Nephron (organoid): ENCODE results near the gene CMTM7.

Experiments
- H3K27ac Mint-ChIP-seq, 3 experiments: 2 replicates each; pipeline ENCODE4 v1.8.0; 2020; ENCODE audit warnings: mixed read lengths in 3 of 3, mild to moderate bottlenecking in 2 of 3, moderate library complexity in 1 of 3
- H3K27me3 Mint-ChIP-seq: 2 replicates; pipeline ENCODE4 v1.8.0; 2021; ENCODE audit warnings: low read depth, mild to moderate bottlenecking, moderate library complexity, mixed read lengths
- H3K36me3 Mint-ChIP-seq: 2 replicates; pipeline ENCODE4 v1.8.0; 2020; ENCODE audit warnings: low read depth, mixed read lengths
- H3K4me1 Mint-ChIP-seq: 2 replicates; pipeline ENCODE4 v1.8.0; 2020; ENCODE audit warnings: mixed read lengths
- H3K4me3 Mint-ChIP-seq, 3 experiments: 2 replicates each; pipeline ENCODE4 v1.8.0; 2020; ENCODE audit warnings: mild to moderate bottlenecking in 3 of 3, mixed read lengths in 3 of 3, moderate library complexity in 2 of 3
- H3K9me3 Mint-ChIP-seq: 2 replicates; pipeline ENCODE4 v1.8.0; 2020; ENCODE audit warnings: mixed read lengths
- TF ChIP-seq, protein P1 (sequence below), 3 experiments: fragments of 200-600 bp; sonication (generic); IDR thresholded peaks; one replicate each; pipeline ENCODE4 v1.5.0; 2021; ENCODE audit warnings: antibody characterized with exemption in 3 of 3; ENCODE audit not compliant: unreplicated experiment in 3 of 3

The CMTM7 gene

DNA sequence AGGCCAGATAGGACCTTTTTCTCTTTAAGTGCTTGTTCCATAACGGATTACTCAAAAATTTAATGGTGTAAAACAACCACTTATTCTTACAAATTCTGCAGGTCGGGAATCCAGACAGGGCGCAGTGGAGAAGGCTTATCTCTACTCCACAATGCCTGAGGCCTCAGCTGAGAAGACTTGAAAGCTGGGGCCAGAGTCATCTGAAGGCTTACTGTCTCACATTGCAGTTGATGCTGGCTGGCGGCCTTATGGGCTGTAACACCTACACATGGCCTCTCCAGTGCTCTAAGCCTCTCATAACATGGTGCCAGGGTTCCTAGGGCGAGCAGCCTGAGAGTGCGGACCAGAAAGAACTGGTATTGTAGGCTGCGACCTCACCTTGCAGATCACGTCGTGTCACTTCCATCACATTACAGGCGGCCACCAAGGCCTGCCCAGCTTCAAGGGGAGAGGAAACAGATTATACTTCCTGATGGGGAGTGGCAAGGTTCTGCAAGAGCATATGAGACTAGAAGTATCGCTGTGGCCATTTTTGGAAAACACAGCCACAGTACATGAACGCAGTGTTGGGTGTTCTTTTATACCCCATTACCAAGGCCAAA, 32.4 kb downstream of the CMTM7 start:
- H3K4me3 Mint-ChIP-seq, result no peak overlapping the region
- TF ChIP-seq, protein P1, sequence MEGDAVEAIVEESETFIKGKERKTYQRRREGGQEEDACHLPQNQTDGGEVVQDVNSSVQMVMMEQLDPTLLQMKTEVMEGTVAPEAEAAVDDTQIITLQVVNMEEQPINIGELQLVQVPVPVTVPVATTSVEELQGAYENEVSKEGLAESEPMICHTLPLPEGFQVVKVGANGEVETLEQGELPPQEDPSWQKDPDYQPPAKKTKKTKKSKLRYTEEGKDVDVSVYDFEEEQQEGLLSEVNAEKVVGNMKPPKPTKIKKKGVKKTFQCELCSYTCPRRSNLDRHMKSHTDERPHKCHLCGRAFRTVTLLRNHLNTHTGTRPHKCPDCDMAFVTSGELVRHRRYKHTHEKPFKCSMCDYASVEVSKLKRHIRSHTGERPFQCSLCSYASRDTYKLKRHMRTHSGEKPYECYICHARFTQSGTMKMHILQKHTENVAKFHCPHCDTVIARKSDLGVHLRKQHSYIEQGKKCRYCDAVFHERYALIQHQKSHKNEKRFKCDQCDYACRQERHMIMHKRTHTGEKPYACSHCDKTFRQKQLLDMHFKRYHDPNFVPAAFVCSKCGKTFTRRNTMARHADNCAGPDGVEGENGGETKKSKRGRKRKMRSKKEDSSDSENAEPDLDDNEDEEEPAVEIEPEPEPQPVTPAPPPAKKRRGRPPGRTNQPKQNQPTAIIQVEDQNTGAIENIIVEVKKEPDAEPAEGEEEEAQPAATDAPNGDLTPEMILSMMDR (IDR thresholded peaks at IDR 0.05; ENCODE audit: unreplicated experiment in 3 of 3), result no peak
- peaks cover 9% of the 10 kb centered on the region for H3K36me3 Mint-ChIP-seq
- no peak overlapping the region for H3K27ac Mint-ChIP-seq
- peaks cover 51% of the 10 kb centered on the region for H3K4me1 Mint-ChIP-seq
- H3K9me3 Mint-ChIP-seq, result peaks cover 4% of the 10 kb centered on the region
- peaks cover 7% of the 10 kb centered on the region for H3K27me3 Mint-ChIP-seq

- H3K9me3 Mint-ChIP-seq, result no peaks in the 10 kb centered on the region
- H3K36me3 Mint-ChIP-seq, result peaks cover 3% of the 10 kb centered on the region
- H3K4me1 Mint-ChIP-seq, result peaks cover 50% of the 10 kb centered on the region
- no peak overlapping the region for H3K4me3 Mint-ChIP-seq
- TF ChIP-seq, protein P1 (IDR thresholded peaks at IDR 0.05; ENCODE audit: unreplicated experiment in 3 of 3), result no peak
- H3K27ac Mint-ChIP-seq, result no peak overlapping the region
- peaks cover 7% of the 10 kb centered on the region for H3K27me3 Mint-ChIP-seq
These were observed 33.1 kb downstream of the CMTM7 start for GRCh38 chr3:32424581-32425250.

- Mint-ChIP-seq H3K4me3 (no peak overlapping the region), H3K36me3 (no peaks in the 10 kb centered on the region), H3K9me3 (no peaks in the 10 kb centered on the region), H3K27ac (no peak overlapping the region), H3K4me1 (peaks cover 14% of the 10 kb centered on the region), H3K27me3 (no peaks in the 10 kb centered on the region)
- TF ChIP-seq, protein P1 (IDR thresholded peaks at IDR 0.05; ENCODE audit: unreplicated experiment in 3 of 3), result no peak
These were observed 36.7 kb downstream of the CMTM7 start for GRCh38 chr3:32428092-32429068.

GRCh38 chr3:32430900-32431299, 39.2 kb downstream of the CMTM7 start:
- Mint-ChIP-seq H3K4me3 (no peak overlapping the region), H3K36me3 (no peaks in the 10 kb centered on the region), H3K4me1 (no peaks in the 10 kb centered on the region), H3K27ac (no peak overlapping the region), H3K27me3 (no peaks in the 10 kb centered on the region), H3K9me3 (no peaks in the 10 kb centered on the region)
- TF ChIP-seq, protein P1 (IDR thresholded peaks at IDR 0.05; ENCODE audit: unreplicated experiment in 3 of 3), result no peak

- TF ChIP-seq, protein P1 (IDR thresholded peaks at IDR 0.05; ENCODE audit: unreplicated experiment in 3 of 3), result no peak
- Mint-ChIP-seq H3K9me3 (no peaks in the 10 kb centered on the region), H3K27ac (no peak overlapping the region), H3K27me3 (no peaks in the 10 kb centered on the region), H3K4me1 (no peaks in the 10 kb centered on the region), H3K36me3 (no peaks in the 10 kb centered on the region), H3K4me3 (no peak overlapping the region)
These were observed 39.8 kb downstream of the CMTM7 start for GRCh38 chr3:32431481-32431880.
